A549 (cell line): ENCODE results near the gene GIMD1.
"Not testable (repeated sequence)": the region's sequence is repeated elsewhere in the genome, so short reads cannot be mapped to it uniquely, and the experiment has no call there.

ENCODE experiments used
- CHD2 ChIP-seq: fragments of 150-350 bp; IDR thresholded peaks from 2 replicates; pipeline ENCODE4 v1.6.1; 2014; ENCODE audit warnings: low read length; ENCODE audit not compliant: partially characterized antibody
- EP300 ChIP-seq, 2 experiments: fragments of >200 bp; sonication (Bioruptor Twin); formaldehyde crosslinking; IDR thresholded peaks; 2 replicates in 1 of 2; 3 replicates in 1 of 2; pipeline ENCODE4 v1.6.1; 2016 to 2017
- MYC ChIP-seq: IDR thresholded peaks from 2 replicates; pipeline ENCODE4 v1.6.1; 2012; ENCODE audit warnings: mild to moderate bottlenecking, inconsistent platforms, low read length, improper control_type of control experiment, borderline replicate concordance
- POLR2A ChIP-seq: IDR thresholded peaks from 2 replicates; pipeline ENCODE4 v1.6.1; 2012; ENCODE audit warnings: mild to moderate bottlenecking, low read length
- POLR2AphosphoS2 ChIP-seq: conservative IDR thresholded peaks from 2 replicates; pipeline ENCODE4 v1.6.1; 2012; ENCODE audit warnings: low read length, improper control_type of control experiment, inconsistent platforms
- RAD21 ChIP-seq, 2 experiments: fragments of >200 bp in 1 of 2; sonication (Bioruptor Twin) in 1 of 2; formaldehyde crosslinking in 1 of 2; IDR thresholded peaks in 1 of 2; conservative IDR thresholded peaks in 1 of 2; 2 replicates in 1 of 2; 3 replicates in 1 of 2; pipeline ENCODE4 v1.6.1; 2012 to 2018; ENCODE audit warnings: inconsistent platforms in 1 of 2
- TF ChIP-seq, protein P1 (sequence below): fragments of 150-350 bp; IDR thresholded peaks from 2 replicates; pipeline ENCODE4 v1.6.1; 2014; ENCODE audit warnings: low read depth, mild to moderate bottlenecking, low read length
- TF ChIP-seq, protein P2 (sequence below): fragments of >200 bp; sonication (Bioruptor Twin); formaldehyde crosslinking; IDR thresholded peaks from 3 replicates; pipeline ENCODE4 v1.5.1; 2016
- TF ChIP-seq, protein P3 (sequence below): IDR thresholded peaks from 2 replicates; pipeline ENCODE4 v1.6.1; 2012

DNA sequence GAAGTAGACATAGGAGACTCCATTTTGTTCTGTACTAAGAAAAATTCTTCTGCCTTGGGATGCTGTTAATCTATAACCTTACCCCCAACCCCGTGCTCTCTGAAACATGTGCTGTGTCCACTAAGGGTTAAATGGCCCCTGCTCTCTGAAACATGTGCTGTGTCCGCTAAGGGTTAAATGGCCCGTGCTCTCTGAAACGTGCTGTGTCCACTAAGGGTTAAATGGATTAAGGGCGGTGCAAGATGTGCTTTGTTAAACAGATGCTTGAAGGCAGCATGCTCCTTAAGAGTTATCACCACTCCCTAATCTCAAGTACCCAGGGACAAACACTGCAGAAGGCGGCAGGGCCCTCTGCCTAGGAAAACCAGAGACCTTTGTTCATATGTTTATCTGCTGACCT, 46.8 kb downstream of the GIMD1 start:
- not testable (repeated sequence) for TF ChIP-seq POLR2A; POLR2AphosphoS2; EP300 (IDR thresholded peaks at IDR 0.05); CHD2; RAD21 (conservative IDR thresholded peaks at IDR 0.05 in 1 of 2, IDR thresholded peaks at IDR 0.05 in 1 of 2); MYC
- TF ChIP-seq, protein P1, sequence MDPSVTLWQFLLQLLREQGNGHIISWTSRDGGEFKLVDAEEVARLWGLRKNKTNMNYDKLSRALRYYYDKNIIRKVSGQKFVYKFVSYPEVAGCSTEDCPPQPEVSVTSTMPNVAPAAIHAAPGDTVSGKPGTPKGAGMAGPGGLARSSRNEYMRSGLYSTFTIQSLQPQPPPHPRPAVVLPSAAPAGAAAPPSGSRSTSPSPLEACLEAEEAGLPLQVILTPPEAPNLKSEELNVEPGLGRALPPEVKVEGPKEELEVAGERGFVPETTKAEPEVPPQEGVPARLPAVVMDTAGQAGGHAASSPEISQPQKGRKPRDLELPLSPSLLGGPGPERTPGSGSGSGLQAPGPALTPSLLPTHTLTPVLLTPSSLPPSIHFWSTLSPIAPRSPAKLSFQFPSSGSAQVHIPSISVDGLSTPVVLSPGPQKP: not testable (repeated sequence)
- TF ChIP-seq, protein P2, sequence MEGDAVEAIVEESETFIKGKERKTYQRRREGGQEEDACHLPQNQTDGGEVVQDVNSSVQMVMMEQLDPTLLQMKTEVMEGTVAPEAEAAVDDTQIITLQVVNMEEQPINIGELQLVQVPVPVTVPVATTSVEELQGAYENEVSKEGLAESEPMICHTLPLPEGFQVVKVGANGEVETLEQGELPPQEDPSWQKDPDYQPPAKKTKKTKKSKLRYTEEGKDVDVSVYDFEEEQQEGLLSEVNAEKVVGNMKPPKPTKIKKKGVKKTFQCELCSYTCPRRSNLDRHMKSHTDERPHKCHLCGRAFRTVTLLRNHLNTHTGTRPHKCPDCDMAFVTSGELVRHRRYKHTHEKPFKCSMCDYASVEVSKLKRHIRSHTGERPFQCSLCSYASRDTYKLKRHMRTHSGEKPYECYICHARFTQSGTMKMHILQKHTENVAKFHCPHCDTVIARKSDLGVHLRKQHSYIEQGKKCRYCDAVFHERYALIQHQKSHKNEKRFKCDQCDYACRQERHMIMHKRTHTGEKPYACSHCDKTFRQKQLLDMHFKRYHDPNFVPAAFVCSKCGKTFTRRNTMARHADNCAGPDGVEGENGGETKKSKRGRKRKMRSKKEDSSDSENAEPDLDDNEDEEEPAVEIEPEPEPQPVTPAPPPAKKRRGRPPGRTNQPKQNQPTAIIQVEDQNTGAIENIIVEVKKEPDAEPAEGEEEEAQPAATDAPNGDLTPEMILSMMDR: not testable (repeated sequence)
- TF ChIP-seq, protein P3, sequence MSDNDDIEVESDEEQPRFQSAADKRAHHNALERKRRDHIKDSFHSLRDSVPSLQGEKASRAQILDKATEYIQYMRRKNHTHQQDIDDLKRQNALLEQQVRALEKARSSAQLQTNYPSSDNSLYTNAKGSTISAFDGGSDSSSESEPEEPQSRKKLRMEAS: not testable (repeated sequence)
